Omental fat pad (tissue), 4 donors: ENCODE results near the gene VSIG2. TPM values are rescaled to one million over a fixed set of nuclear protein-coding genes. Genes with fewer than 3 reads are reported as not detected.

Experiments
- ATAC-seq: fragments of 150-250 bp; one replicate; pipeline ENCODE4 v1.9.1; 2016; ENCODE audit warnings: mild to moderate bottlenecking, moderate library complexity; ENCODE audit not compliant: low FRiP score
- DNase-seq: peaks from one replicate; pipeline ENCODE4 v3.0.0-alpha.2; 2019; ENCODE audit warnings: low spot score
- total RNA-seq, 4 donors: library from RNA; depleted of rRNA; stranded (reverse); fragments of >200 nt; gene quantifications; one replicate each; pipeline ENCODE4 v1.1.0, GENCODE V29; 2016
- TF ChIP-seq, protein P1 (sequence below), 3 donors: fragments of 450-650 bp; IDR thresholded peaks; one replicate each; pipeline ENCODE4 v1.5.1; 2016 to 2017; ENCODE audit warnings: antibody characterized with exemption in 3 of 3, mild to moderate bottlenecking in 3 of 3, moderate library complexity in 2 of 3

The VSIG2 gene
- total RNA-seq, 4 donors from 2014 or later = 1.4 to 14.1 (median 3.9) TPM

DNA sequence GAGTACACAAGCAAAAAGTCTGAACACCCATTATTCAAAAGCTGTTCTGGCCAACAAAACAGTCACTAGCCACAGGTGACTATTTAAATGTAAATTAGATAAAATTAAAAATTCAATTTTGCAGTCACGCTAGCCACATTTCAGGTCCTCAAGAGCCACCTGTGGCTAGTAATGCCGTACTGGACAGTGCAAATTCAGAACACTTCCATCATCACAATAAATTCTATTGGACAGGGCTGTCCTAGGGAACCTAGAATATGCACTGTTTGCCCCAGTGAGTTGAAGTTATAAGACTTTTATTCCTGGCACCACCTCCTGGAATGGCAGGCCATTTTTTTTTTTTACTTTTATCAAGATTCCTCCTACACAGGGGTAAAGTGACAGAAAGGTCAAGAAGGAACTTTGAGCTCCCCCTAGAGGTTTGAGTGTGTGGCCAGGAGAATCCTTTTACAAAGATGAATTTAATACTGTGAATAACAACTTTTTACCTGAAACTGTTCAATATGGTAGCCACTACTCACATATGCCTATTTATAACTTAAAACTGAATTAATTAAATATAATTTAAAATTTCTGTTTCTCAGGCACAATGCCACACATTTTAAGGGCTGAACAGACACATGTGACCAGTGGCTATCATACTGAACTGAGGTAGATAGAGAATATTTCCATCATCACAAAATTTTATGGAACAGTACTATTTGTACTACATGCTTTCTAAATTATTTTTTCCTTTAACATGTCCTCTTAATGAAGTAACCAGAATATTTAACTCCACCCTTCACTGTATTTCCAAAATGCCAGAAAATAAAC is 41.6 kb upstream of the VSIG2 start:
- DNase-seq (no peak), ATAC-seq (no peak)
- TF ChIP-seq, protein P1, sequence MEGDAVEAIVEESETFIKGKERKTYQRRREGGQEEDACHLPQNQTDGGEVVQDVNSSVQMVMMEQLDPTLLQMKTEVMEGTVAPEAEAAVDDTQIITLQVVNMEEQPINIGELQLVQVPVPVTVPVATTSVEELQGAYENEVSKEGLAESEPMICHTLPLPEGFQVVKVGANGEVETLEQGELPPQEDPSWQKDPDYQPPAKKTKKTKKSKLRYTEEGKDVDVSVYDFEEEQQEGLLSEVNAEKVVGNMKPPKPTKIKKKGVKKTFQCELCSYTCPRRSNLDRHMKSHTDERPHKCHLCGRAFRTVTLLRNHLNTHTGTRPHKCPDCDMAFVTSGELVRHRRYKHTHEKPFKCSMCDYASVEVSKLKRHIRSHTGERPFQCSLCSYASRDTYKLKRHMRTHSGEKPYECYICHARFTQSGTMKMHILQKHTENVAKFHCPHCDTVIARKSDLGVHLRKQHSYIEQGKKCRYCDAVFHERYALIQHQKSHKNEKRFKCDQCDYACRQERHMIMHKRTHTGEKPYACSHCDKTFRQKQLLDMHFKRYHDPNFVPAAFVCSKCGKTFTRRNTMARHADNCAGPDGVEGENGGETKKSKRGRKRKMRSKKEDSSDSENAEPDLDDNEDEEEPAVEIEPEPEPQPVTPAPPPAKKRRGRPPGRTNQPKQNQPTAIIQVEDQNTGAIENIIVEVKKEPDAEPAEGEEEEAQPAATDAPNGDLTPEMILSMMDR (IDR thresholded peaks at IDR 0.05) = no peak

DNA sequence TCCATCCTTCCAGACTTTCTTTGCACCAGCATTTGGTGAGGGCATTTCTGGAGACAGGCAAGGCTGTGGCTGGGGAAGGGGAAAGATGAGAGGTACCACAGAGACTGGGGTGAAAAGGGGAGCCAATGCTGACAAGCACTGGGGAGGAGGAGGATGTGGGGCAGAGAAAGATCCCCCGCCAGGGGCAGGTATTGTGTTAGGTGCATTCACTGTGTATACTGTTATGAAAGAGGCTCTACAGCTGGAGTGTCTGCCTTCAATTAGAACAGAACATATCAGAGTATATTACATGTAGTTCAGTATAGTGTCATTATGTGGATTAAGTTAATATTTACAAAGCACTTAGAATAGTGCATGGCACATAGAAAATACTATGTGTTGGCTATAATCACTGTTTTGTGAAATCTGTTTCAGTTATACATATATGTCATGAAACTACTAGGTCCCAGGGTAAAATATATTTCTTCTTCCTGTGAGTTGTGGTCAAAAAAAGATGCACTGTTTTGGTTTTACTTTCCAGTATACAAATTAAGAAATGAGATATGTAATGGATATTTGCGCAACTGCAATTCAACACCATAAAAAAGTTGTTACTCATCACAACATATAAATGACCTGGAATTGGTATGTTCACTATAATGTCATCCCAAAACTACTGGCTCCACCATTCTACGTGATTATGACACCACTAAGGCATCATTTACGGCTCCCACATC is 39.7 kb upstream of the VSIG2 start:
- no peak for DNase-seq
- TF ChIP-seq, protein P1 (IDR thresholded peaks at IDR 0.05) = no peak
- ATAC-seq = no peak

DNA sequence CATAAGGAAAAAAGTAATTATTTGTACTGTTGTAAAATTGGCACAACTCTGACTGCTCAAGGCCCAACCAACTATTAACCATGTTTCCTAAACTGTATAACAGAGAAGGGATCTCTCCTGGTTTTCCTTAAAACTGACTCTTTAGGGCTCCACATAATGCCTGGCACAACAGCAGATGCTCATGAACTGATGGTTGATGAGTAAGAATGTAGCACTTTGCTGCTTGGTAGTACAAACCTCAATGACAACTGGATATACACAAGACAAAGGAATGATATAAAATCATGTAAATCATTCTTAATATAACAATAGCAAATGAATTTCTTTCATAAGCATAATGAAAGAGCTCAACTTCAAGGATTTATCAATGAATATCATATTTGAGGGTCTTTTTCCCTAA is 36.5 kb upstream of the VSIG2 start:
- TF ChIP-seq, protein P1 (IDR thresholded peaks at IDR 0.05) = no peak
- DNase-seq = no peak
- no peak for ATAC-seq

DNA sequence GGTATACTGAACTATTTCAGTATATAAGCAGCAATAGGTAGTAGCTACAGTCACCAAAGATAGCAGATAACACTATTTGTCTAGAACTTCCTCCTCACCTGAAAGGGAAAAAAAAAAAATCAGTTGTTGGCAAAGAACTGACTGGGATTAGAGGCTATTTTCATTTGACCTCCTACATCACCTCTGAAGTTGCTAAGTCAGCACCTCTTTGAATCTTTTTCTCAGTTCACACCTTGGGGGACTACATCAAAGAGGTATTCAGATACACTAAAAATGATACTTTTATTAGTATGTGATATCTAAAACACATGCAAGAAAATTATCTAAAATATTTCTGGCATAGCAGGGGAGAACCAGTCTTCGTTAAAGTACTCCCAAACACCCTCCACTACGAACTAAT is 32.0 kb upstream of the VSIG2 start:
- DNase-seq (no peak), ATAC-seq (no peak)
- TF ChIP-seq, protein P1 (IDR thresholded peaks at IDR 0.05) = no peak

DNA sequence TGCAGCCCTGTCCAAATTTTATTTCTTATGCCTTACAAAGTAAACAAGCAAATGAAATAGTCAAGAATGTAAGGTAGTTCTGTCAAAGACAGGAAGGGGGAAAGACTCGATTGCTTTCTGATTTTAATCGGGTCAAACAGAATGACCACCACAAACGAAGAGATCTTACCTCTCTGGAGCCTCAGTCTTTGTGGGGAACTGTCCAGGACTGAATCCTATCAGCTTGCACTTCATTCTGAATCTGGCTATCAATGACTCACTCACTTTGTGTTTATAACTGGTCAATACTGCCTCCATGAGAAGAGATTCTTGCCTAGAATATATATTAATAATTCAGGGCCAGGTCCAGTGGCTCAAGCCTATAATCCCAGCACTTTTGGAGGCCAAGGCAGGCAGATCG is 30.9 kb upstream of the VSIG2 start:
- DNase-seq (no peak), ATAC-seq (no peak)
- TF ChIP-seq, protein P1 (IDR thresholded peaks at IDR 0.05) = no peak

DNA sequence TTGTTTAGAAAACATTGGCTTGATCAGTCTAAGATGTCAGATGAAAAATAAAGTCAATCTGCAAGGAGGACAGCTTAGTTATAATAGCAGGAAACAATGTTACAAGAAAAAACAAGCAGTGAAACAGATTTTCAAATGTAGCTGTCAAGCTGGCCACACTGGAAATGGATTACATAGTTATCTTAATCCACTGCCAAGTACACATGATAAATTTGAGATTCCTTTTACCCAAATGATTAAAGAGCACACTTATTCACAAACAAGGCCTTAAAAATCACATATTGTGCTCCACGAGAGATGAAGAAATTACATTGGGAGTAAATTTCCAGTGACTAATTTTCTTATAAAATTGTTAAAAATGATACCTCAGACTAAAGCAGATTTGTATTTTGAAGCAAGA is 27.5 kb upstream of the VSIG2 start:
- ATAC-seq = no peak
- TF ChIP-seq, protein P1 (IDR thresholded peaks at IDR 0.05) = no peak
- no peak for DNase-seq
